PC-9 (cell line): ENCODE measurements around the gene RHOT1.

ENCODE experiments used
- EZH2 ChIP-seq: fragments of 200-600 bp; sonication (generic); IDR thresholded peaks from 2 replicates; pipeline ENCODE4 v1.8.0; 2017; ENCODE audit warnings: antibody characterized with exemption, low read depth
- TF ChIP-seq, protein P1 (sequence below): fragments of 200-600 bp; sonication (generic); conservative IDR thresholded peaks from 2 replicates; pipeline ENCODE4 v1.6.1; 2017; ENCODE audit warnings: mixed run types, antibody characterized with exemption, mild to moderate bottlenecking, moderate library complexity

DNA sequence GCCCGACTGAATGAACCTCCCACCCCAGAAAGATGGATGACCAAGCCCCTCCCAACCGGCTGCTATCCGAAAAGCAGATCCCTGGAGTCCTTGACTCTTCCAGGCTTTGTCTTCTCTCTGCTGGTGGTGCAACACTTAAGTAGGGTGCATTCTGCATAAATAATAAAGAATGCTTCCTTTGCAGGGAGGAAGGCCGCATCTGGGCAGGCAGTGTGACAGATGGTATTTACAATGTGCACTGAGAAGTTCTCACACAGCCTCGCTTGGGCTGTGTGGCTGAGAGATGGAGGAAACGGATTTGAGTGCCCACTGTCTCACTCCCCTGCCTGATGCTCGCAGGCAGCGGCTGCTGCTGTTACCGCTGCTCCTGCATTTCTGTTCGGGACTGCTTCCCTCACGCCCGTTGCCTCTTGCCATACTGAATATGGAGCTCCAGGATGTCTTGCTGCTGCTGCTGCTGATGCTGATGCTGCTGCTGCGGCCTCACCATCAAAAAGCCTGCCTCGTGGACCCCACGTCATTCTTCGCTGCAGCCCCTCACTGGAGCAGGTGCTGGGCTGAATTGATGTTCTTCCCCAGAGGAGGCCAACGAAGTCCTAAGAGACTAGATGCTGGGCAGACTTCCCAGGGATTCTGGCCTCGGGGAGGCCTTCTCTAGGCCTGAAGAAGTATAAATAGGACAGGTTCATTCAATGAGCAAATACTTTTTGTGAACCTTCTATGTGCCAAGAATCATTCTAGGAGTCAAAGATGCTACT lies 116.3 kb downstream of the RHOT1 start:
- TF ChIP-seq, protein P1, sequence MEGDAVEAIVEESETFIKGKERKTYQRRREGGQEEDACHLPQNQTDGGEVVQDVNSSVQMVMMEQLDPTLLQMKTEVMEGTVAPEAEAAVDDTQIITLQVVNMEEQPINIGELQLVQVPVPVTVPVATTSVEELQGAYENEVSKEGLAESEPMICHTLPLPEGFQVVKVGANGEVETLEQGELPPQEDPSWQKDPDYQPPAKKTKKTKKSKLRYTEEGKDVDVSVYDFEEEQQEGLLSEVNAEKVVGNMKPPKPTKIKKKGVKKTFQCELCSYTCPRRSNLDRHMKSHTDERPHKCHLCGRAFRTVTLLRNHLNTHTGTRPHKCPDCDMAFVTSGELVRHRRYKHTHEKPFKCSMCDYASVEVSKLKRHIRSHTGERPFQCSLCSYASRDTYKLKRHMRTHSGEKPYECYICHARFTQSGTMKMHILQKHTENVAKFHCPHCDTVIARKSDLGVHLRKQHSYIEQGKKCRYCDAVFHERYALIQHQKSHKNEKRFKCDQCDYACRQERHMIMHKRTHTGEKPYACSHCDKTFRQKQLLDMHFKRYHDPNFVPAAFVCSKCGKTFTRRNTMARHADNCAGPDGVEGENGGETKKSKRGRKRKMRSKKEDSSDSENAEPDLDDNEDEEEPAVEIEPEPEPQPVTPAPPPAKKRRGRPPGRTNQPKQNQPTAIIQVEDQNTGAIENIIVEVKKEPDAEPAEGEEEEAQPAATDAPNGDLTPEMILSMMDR: no peak
- TF ChIP-seq EZH2: no peak
